Measurements from ENCODE around the gene GJD4.

GJD4 gene

GRCh38 chr10:35563261-35563891 is 41.8 kb upstream of the GJD4 start:
- CTCF ChIA-PET = interaction anchor here (0.6 to 5.5 kb wide), 42 partner anchors 10 to 1317 kb away, joined by 3 to 93 read pairs (median 4); partner anchors contain the start of gene CREM

DNA sequence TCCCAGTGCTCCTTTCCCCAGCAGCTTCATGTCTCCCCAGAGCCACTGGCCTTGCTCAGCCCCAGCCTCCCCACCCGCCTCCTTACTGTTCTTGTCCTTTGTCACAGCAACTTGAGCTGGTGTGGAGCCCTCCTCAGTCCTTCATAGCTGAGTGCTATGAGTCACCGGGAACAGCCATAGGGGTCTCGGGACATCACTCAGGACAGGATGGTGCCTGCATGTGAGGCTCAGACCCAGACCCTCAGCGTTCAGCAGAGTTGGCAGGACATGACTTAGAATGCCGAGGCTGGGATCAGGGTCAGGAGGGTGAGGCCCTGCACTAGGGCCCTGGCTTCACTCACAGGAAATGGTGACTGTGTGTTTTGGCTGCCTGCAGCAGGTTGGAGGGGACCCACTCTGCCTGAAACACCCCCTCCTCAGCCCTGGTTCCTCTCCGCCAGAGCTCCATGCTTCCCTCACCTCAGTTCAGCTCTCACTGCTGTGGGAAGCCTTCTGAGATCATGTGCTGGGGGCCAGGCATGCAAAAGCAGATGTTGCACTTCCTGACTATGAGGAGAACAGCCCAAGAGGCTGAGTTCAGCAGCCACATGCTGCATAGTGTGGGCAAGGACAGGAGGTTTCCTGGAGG is 40.7 kb upstream of the GJD4 start:
- POLR2A ChIA-PET = no interaction called here
- DNase-seq (ENCODE audit: extremely low spot score) = peak; percentile 40
- TF ChIP-seq, protein P1, sequence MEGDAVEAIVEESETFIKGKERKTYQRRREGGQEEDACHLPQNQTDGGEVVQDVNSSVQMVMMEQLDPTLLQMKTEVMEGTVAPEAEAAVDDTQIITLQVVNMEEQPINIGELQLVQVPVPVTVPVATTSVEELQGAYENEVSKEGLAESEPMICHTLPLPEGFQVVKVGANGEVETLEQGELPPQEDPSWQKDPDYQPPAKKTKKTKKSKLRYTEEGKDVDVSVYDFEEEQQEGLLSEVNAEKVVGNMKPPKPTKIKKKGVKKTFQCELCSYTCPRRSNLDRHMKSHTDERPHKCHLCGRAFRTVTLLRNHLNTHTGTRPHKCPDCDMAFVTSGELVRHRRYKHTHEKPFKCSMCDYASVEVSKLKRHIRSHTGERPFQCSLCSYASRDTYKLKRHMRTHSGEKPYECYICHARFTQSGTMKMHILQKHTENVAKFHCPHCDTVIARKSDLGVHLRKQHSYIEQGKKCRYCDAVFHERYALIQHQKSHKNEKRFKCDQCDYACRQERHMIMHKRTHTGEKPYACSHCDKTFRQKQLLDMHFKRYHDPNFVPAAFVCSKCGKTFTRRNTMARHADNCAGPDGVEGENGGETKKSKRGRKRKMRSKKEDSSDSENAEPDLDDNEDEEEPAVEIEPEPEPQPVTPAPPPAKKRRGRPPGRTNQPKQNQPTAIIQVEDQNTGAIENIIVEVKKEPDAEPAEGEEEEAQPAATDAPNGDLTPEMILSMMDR (IDR thresholded peaks at IDR 0.05; ENCODE audit: control extremely low read depth, extremely low read depth, low read depth, missing control alignments) = no peak
- CTCF ChIA-PET = interaction anchor here (0.8 to 5.5 kb wide), 13 partner anchors 11 to 448 kb away, joined by 3 to 93 read pairs (median 10); no protein-coding TSS in a partner anchor

More at GRCh38 chr10:35563261-35563891, 41.8 kb upstream of the GJD4 start:
- POLR2A ChIA-PET = no interaction called here
- TF ChIP-seq, protein P1 (IDR thresholded peaks at IDR 0.05; ENCODE audit: control extremely low read depth, extremely low read depth, low read depth, missing control alignments) = peak; percentile 93
- peak; percentile 69 for DNase-seq (ENCODE audit: extremely low spot score)

DNA sequence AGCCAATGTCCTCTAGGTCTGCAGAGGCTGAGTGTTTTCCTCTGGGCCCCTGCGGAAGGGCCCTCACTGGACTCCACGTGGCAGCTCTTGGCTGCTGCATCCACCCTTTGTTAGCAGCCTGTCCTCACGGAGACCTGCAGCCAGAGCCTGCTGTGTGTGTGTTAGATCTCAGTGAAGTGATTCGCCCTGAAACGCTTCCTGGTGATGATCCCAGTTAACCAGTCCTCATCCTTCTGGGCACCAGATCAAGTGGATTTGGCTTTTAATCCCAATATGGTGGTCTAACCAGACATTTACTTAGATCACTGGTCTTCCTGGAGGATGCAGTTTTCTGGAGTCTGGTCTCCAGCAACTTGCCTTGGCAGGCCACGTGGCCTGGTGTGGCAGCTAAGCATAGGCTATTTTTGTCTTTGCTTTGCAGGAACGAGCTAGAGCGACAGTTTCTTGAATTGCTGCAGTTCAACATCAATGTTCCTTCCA is 39.5 kb upstream of the GJD4 start:
- DNase-seq (ENCODE audit: extremely low spot score) = no peak
- POLR2A ChIA-PET = no interaction called here
- CTCF ChIA-PET = interaction anchor here (0.9 to 1.4 kb wide), 2 partner anchors 10 to 446 kb away, joined by 3 read pairs; no protein-coding TSS in a partner anchor
- TF ChIP-seq, protein P1 (IDR thresholded peaks at IDR 0.05; ENCODE audit: control extremely low read depth, extremely low read depth, low read depth, missing control alignments) = no peak

DNA sequence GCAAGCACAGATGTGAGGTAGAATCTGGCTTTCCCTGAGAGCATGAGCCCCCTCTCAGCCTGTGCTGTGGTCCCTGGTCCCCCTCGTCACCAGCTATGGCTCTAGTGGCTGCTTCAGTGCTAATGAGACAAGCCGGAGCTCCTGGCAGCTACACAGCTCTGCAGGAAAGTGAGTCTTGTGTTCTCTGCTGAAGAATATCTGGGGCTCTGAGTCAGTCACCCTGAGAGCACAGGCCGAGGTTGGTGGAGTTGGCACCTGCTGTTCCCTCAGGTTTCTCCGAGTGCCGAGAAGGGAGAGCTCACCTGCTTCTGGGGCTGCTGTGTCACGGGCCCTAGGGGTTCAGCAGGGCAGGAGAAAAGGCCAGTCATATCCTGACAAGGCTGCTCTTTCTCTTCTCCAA is 37.2 kb upstream of the GJD4 start:
- TF ChIP-seq, protein P1 (IDR thresholded peaks at IDR 0.05; ENCODE audit: control extremely low read depth, extremely low read depth, low read depth, missing control alignments) = no peak
- ChIA-PET POLR2A (no interaction called here), CTCF (no interaction called here)

DNA sequence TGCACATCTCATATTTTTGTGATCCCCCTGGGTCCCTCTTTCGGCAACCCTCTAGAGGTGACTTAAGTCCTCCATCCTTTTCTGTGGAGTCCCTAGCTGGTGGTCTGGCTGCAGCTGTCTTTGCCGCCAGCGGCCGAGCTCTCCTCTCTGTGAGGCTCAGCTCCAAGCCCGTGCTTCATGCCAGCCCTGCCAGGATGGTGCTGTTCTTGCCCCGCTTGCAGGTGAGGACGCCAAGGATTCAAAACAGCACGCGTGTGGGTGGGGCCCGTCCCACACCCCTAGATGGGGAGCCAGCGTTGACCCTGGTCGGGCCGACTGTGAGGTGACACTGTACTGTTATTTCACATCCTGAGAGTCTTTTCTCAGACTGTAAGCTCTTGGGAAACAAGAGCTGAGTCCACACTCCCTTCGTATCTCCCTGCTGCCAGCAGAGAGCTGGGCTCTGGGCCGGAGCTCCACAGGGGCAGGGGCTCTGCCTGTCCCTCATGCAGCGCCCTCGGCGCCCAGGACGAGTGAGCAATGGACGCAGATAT is 36.6 kb upstream of the GJD4 start:
- ChIA-PET POLR2A (no interaction called here), CTCF (no interaction called here)
- DNase-seq (ENCODE audit: extremely low spot score) = no peak
- TF ChIP-seq, protein P1 (IDR thresholded peaks at IDR 0.05; ENCODE audit: control extremely low read depth, extremely low read depth, low read depth, missing control alignments) = no peak

More for the DNA sequence above, 37.2 kb upstream of the GJD4 start:
- no peak for DNase-seq (ENCODE audit: extremely low spot score)

- ChIA-PET POLR2A (no interaction called here), CTCF (no interaction called here)
- no peak for DNase-seq (ENCODE audit: extremely low spot score)
These were observed 35.9 kb upstream of the GJD4 start for GRCh38 chr10:35569111-35569707.

More at GRCh38 chr10:35569111-35569707, 35.9 kb upstream of the GJD4 start:
- TF ChIP-seq, protein P1 (IDR thresholded peaks at IDR 0.05; ENCODE audit: control extremely low read depth, extremely low read depth, low read depth, missing control alignments) = no peak
